GM19467 (cell line): ENCODE data around the gene KLHL1.
"Not testable (repeated sequence)": the region's sequence is repeated elsewhere in the genome, so short reads cannot be mapped to it uniquely, and the experiment has no call there.

Experiments used
- ATAC-seq: cut with Tn5 transposase; IDR thresholded peaks from one replicate; pipeline ENCODE4 v1.9.1; 2021; ENCODE audit warnings: mild to moderate bottlenecking, moderate library complexity; ENCODE audit not compliant: unreplicated experiment

KLHL1 gene

GRCh38 chr13:70108356-70109105 lies at the start of gene KLHL1:
TSS of gene KLHL1 (minus strand) at chr13:70108452. CDS start at chr13:70107699, 753 bp downstream.
- ATAC-seq = no peak

- ATAC-seq = not testable (repeated sequence)
Measured at GRCh38 chr13:70142658-70143057, 34.4 kb upstream of the KLHL1 start.

- ATAC-seq = no peak
Measured at GRCh38 chr13:70128098-70128497, 19.8 kb upstream of the KLHL1 start.

GRCh38 chr13:70125693-70126092 lies 17.4 kb upstream of the KLHL1 start:
- ATAC-seq = no peak

GRCh38 chr13:70117338-70117905 lies 9.2 kb upstream of the KLHL1 start:
- no peak for ATAC-seq

- ATAC-seq = no peak
Measured at GRCh38 chr13:70107498-70108281, 562 bp downstream of the KLHL1 start, which contains the start of gene ATXN8OS. TSS of gene ATXN8OS (plus strand) at chr13:70107826.

- ATAC-seq = no peak
Measured at GRCh38 chr13:70107125-70107497, 1.1 kb downstream of the KLHL1 start.

- ATAC-seq = no peak
Measured at GRCh38 chr13:70104481-70104880, 3.8 kb downstream of the KLHL1 start.

GRCh38 chr13:70098669-70099068 lies 9.6 kb downstream of the KLHL1 start:
- ATAC-seq = no peak

- peak; percentile 77 for ATAC-seq
Measured at GRCh38 chr13:70090036-70090723, 18.1 kb downstream of the KLHL1 start.

- no peak for ATAC-seq
Measured at GRCh38 chr13:70088926-70089325, 19.3 kb downstream of the KLHL1 start.

GRCh38 chr13:70087247-70087646 lies 21.0 kb downstream of the KLHL1 start:
- no peak for ATAC-seq

- no peak for ATAC-seq
Measured at GRCh38 chr13:70080012-70080411, 28.2 kb downstream of the KLHL1 start.

- no peak for ATAC-seq
Measured at GRCh38 chr13:70054572-70054971, 53.7 kb downstream of the KLHL1 start.

- ATAC-seq = no peak
Measured at GRCh38 chr13:70051531-70051930, 56.7 kb downstream of the KLHL1 start.

GRCh38 chr13:70043685-70044084 lies 64.6 kb downstream of the KLHL1 start:
- ATAC-seq = no peak

GRCh38 chr13:70042193-70042592 lies 66.1 kb downstream of the KLHL1 start:
- ATAC-seq = no peak

GRCh38 chr13:70034286-70034685 lies 74.0 kb downstream of the KLHL1 start:
- no peak for ATAC-seq

- ATAC-seq = no peak
Measured at GRCh38 chr13:70027551-70027950, 80.7 kb downstream of the KLHL1 start.

GRCh38 chr13:70023516-70023915 lies 84.7 kb downstream of the KLHL1 start:
- no peak for ATAC-seq

- ATAC-seq = no peak
Measured at GRCh38 chr13:70022646-70023045, 85.6 kb downstream of the KLHL1 start.
